ENCODE results near the gene TIGD6.

- TF ChIP-seq RFX5 (IDR thresholded peaks at IDR 0.05; ENCODE audit: low read depth, low read length) (no peak), CHD1 (IDR thresholded peaks at IDR 0.05; ENCODE audit: low read length) (no peak), MEIS2 (IDR thresholded peaks at IDR 0.05; ENCODE audit: partially characterized antibody) (no peak), CTCF (IDR thresholded peaks at IDR 0.05 in 2 of 3, conservative IDR thresholded peaks at IDR 0.05 in 1 of 3; ENCODE audit: insufficient read depth in 2 of 3, low read depth in 1 of 3, low read length in 3 of 3) (no peak), E2F1 (CRISPR knock-in tag; IDR thresholded peaks at IDR 0.05) (no peak), FOXA3 (CRISPR knock-in tag; conservative IDR thresholded peaks at IDR 0.05 in 1 of 2, IDR thresholded peaks at IDR 0.05 in 1 of 2) (no peak), ZNF280B (CRISPR knock-in tag; IDR thresholded peaks at IDR 0.05) (no peak), ZNF12 (CRISPR knock-in tag; IDR thresholded peaks at IDR 0.05) (0 out of 2 replicates have a peak, but pooled peaks have one; percentile 1), JUND (IDR thresholded peaks at IDR 0.05; ENCODE audit: borderline replicate concordance, low read depth, low read length) (no peak), JUND (tag; IDR thresholded peaks at IDR 0.05; ENCODE audit: borderline replicate concordance, low read depth, low read length) (no peak), HCFC1 (IDR thresholded peaks at IDR 0.05; ENCODE audit: low read depth, low read length) (no peak), ZNF445 (CRISPR knock-in tag; IDR thresholded peaks at IDR 0.05; ENCODE audit: low read depth) (no peak)
Observed at GRCh38 chr5:149961186-149961685, 39.2 kb downstream of the TIGD6 start.
